HG03103 (cell line): ENCODE results near the gene SREK1IP1.
"Not testable (repeated sequence)": the region's sequence is repeated elsewhere in the genome, so short reads cannot be mapped to it uniquely, and the experiment has no call there.

Experiments used
- ATAC-seq: cut with Tn5 transposase; IDR thresholded peaks from one replicate; pipeline ENCODE4 v1.9.1; 2021; ENCODE audit warnings: low read depth; ENCODE audit not compliant: unreplicated experiment

SREK1IP1 gene

DNA sequence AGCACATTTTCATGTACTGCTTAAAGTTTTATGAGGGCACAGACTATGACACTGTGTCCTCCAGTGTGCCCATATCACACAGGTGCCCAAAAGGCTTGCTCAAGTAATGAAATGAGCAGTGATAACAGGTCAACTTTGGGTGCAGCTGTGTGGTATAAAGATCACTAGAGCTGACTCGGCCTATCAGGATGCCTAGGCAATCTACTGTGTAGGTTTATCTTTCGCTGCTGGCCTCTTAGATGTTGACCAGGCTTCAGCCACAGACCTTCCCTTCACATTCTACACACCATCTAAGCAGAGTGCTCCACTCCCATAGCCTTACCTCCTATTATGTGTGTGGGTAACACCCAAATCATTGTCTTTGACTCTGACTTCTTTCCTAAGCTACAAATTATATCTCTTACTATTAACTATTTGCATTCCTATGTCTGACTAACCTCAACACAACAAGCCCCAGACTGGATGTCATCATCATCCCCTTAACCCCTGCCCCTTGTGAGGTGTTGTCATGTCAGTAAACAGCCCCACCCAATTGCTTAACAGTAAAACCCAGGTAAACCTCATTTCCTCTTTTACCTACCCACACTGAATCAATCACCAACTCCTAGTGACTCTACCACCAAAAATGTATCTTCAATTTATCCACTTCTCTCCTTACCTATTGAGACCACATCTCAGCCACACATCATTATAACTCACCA, 2.5 kb downstream of the SREK1IP1 start:
- ATAC-seq, result no peak

DNA sequence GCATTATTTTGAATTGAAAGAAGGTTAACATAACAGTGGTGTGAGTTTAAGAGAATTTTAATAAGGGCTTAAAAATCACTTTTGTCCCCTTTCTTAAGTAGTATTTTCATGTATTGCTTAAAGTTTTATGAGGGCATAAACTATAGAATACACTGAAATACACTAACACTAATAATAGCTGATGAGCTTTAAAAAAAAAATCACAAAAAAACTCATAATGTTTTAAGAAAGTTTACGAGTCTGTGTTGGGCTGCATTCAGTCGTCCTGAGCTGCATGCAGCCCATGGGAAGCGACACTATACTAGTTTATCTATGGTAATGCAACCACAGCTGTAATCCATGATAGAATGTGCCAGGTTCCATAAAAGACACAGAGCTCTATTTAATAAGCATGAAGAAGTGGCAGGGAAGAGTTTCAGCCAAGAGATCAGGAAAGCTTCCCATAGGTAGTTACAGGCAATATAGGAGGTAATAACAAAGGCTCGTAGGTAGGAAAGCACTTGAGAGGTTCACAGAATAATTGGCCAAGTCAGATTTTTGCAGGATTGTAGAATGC, 4.5 kb downstream of the SREK1IP1 start:
- no peak for ATAC-seq

DNA sequence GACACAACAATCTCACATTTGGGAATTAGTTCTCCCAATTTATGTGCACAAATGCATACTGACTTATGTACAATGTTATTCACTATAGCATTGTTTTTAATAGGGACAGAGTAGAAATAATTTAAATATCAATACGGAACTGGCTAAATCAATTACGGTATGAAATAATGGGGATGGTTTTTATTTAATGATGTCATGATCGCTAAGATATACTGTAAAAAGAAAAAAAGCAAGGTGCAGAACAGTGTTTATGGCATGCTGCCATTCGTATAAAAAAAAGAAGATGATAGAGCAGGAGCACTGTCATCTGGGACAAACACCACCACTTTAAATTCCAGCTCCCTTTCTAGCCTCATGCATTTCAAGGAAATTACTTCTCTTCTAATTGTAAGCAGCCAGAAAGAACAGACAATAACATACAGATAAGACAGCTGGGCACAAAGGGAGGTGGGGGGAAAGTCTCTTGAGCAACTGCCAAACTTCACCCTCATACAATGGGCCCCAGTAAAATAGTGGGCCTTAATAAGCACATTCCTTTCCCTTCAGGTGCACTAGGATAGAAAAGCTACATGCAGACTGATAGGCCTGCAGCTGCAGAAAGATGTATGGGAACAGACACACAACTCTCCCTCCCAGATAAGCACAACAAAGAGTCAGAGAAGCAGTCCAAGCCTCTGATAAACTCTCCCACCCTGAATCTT, 8.4 kb downstream of the SREK1IP1 start:
- no peak for ATAC-seq

DNA sequence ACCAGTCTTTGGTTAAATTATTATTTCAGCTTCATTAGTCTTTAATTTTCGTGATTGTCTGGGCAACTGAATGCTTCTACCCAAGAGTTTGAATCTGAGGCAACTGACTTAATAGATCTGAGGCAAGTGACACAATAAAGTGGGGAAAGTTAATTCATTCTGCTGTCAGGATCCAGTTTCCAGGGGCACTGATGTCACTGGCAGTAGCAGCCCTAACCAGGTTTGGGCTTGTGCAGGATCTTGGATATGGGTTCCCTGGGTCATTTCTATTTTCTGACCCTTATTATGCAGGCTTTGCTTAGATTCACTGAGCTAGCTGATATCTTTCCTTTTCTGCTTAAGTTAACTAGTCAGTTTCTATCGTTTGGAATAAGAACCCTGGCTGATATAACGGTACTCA, 9.6 kb downstream of the SREK1IP1 start:
- ATAC-seq, result no peak

DNA sequence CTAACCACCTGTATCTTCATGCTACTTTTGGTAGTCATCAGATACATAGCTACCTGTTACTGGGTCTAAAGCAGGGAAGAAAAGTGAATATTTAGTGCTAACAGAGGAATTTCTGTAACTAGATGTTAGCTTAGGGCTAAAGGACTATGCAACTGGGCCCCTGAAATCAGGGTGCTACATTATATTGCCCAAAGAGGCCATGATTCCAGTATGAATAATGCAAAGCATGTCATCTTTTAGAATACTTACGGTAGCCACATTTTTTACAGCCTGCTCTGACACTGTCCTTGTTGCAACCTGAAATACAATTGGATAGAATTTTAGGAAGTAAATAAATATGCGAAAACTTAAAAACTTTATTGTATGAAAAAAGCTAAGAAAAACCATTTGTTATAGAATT, 14.4 kb downstream of the SREK1IP1 start:
- ATAC-seq, result no peak

DNA sequence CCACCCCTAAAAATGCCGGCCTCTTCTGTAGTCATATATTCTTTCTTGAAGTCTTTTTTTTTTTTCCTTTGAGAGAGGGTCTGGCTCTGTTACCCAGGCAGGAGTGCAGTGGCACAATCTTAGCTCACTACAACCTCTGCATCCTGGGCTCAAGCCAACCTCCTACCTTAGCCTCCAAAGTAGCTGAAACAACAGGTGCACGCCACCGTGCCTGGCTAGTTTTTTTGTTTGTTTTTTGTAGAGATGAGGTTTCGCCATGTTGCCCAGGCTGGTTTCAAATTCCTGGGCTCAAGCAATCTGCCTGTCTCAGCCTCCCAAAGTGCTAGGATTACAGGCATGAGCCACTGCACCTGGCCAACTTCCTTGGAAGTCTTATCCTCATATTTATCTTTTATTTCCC, 19.1 kb downstream of the SREK1IP1 start:
- no peak for ATAC-seq

DNA sequence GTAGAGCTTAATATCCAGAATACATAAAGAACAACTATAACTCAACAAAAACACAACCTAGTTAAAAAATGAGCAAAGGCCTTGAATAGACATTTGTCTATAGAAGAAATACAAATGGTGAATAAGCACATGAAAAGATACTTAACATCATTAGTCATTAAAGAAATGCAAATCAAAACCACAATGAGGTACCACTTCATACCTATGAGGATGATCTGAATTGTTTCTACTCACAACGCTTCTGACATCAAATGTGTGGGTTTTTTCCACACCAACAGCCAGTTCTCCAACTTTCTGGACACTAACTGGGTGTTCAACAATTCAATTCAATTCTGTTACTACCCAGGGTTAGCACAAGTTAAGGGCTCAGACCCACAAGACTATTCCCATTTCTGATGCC, 22.0 kb downstream of the SREK1IP1 start:
- ATAC-seq, result no peak

DNA sequence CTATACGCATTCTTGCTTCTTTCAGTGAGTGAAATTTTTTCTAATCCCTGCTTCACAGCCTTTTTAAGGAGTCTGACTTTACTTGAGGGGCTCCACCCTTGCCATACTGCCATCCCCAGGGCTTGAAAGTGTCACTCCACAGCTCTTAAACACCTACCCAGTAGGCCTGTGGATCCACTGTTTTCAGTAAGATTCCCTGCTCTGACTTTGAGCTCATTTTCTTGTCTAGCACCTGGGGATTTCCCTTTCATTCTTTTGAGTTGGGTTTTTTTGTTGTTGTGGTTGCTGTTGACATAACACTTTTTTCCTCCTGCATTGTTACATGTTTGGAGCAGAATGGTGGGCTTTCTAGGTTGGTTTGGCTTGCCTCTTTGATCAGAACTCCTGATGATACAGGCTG, 23.6 kb downstream of the SREK1IP1 start:
- no peak for ATAC-seq

DNA sequence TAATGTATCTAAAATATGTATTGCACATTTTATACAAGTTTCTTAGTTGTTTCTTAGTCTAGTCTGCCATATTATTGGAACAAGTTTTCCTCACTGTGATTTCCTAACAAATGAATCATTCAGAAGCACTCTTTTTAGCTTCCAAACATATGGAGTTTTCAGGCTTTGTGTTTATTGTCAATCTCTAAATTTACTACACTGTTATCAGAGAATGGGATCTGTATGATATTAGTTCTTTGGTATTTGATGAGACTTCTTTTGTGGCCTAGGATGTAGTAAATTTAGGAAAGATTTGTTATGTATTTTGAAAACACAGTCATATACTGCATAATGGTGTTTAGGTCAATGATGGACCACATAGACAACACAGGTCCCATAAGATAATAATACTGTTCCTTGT, 25.7 kb downstream of the SREK1IP1 start:
- ATAC-seq, result no peak

DNA sequence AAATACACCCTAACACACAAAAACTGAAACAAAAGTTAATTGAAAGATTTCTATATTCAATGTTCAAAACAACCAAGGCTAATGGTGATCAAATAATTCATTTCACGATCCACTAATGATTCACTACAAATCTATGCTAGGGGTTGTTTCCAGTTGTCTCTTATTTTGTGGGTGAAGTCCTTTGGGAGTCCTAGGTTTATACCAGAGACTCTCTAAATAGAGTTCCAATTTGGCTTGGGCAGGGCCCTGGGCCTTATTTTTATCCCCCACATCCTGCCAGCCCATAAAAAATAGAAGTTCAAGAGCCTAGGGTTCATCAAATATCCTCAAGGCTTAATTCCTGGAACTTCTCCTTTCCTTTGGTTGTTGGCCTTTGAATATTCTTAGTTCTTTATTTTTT, 26.1 kb downstream of the SREK1IP1 start:
- ATAC-seq, result no peak

DNA sequence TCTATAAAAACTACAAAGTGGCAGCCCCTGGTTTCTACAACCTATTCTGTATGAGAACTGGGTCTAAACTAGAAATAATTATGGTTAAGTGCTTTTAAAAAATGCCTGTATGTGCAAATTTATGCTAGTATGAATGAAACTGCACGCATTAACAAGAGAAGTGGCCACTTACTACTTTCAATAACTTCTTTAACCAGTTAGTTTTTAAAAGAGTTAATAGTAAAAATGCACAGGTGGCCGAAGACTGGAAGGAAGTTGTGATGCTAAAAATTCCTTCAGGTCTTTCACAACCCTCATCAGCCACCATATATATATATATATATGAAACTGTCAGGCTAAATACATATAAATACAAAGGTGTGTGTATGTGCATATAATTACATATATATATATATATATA, 41.3 kb downstream of the SREK1IP1 start:
- no peak for ATAC-seq

DNA sequence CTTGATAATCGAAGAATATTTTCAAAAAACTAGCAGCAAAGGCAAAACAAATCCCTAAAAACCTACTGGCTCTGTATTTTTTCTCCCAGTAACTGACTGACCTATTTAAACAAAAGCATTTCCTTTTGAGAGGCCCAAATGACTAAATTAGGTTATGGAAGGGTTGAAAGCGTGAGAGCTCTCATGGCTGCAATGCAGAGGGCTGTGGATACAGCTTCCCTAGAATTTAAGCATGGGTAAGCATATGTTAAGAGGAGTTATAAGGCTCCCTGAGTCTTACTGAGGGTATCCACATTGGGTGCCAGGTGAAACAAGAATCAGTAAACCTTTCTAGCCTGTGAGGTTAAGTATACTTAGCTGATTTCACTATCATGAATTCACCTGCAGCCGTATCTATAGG, 45.9 kb downstream of the SREK1IP1 start:
- no peak for ATAC-seq

DNA sequence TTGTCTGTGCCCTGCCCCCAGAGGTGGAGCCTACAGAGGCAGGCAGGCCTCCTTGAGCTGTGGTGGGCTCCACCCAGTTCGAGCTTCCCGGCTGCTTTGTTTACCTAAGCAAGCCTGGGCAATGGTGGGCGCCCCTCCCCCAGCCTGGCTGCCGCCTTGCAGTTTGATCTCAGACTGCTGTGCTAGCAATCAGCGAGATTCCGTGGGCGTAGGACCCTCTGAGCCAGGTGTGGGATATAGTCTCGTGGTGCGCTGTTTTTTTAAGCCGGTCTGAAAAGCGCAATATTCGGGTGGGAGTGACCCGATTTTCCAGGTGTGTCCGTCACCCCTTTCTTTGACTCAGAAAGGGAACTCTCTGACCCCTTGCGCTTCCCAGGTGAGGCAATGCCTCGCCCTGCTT, 54.0 kb downstream of the SREK1IP1 start:
- ATAC-seq, result not testable (repeated sequence)

DNA sequence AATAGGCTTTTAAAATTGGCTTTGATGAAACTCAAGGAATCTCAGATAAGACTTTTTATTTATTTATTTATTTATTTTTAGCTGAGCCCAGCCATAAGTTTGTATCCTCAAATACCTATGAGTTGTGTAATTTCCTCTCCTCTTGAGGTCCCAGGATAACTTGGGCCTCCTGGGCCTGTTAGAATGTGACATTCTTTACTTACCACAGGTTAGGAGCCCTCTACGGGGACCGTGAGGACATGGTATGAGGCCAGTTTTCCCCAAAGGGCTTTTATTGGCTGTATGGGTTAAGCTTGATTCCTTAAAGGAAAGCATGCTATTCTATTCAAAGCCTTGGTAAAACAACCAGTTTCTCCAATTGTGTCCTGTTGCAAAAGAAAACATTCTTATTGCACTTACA, 61.3 kb downstream of the SREK1IP1 start:
- ATAC-seq, result no peak

DNA sequence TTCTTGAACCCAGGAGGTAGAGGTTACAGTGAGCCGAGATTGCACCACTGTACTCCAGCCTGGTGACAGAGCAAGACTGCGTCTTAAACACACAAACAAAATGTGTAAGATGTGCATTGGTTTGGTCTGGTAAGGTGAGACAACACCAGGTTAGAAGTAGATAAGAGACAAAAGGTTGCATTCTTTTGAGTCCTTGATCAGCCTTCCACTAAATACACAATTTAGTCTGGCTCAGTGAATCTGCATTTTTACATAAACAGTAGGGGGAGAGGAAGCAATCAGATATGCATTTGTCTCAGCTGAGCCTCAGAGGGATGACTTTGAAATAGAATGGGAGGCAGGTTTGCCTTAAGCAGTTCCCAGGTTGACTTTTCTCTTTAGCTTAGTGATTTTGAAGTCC, 62.4 kb downstream of the SREK1IP1 start:
- not testable (repeated sequence) for ATAC-seq

DNA sequence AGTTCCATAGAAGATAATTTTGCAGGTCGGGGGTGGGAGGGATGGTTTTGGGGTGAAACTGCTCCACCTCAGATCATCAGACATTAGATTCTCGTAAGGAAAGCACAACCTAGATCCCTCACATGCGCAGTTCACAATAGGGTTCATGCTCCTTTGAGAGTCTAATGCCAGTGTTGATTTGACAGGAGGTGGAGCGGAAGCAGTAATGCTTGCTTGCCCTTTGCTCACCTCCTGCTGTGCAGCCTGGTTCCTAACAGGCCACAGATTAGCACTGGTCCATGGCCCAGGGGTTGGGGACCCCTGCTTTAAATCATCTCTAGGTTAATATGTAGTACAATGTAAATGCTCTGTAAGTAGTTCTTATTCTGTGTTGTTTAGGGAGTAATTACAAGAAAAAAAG, 67.7 kb downstream of the SREK1IP1 start:
- no peak for ATAC-seq

DNA sequence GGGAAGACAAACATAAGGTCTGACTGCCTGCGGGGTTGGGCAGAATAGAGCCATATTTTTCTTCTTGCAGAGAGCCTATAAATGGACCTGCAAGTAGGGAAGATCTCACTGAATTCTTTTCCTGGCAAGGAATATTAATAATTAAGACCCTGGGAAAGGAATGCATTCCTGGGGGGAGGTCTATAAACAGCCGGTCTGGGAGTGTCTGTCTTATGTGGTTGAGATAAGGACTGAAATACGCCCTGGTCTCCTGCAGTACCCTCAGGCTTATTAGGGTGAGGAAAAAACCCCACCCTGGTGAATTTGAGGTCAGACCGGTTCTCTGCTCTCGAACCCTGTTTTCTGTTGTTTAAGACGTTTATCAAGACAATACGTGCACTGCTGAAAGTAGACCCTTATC, 72.1 kb downstream of the SREK1IP1 start:
- not testable (repeated sequence) for ATAC-seq

DNA sequence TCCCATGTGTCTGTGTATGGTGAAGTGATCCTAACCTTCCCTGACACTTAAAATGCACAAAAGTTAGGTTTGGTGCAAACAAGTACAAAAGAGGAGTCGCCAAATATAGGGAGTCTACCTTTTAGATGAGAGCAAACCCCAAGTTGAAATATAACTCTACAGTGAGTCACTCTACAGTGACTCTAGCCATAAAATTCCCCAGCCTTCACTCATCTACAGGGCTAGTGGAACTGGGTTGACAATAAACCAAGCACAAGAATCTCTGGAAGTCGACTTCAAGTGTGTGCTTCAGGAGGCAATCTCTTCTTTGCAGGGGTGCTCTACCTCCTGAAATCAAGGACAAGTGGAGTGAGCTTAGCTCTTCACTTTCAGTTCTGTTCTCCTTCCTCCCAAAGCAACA, 74.9 kb downstream of the SREK1IP1 start:
- ATAC-seq, result no peak

DNA sequence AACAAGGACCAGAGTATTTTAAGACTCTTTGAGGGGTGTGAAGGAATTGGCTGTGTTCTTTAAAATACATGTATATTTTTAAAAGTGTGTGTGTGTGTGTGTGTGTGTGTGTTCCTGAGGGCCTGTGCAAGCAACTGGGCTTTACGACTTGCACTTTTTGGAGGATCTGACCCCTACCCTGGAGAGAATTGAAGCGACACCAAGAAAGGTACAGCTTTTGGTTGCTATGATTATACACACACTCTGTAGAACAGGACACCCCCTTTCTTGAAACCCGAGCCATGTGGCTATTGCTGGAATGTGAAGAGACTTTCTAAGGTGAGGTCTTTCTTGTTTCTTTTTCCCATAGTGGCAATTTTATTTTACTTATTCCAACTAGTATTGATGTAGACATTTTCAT, 77.2 kb downstream of the SREK1IP1 start:
- no peak for ATAC-seq

DNA sequence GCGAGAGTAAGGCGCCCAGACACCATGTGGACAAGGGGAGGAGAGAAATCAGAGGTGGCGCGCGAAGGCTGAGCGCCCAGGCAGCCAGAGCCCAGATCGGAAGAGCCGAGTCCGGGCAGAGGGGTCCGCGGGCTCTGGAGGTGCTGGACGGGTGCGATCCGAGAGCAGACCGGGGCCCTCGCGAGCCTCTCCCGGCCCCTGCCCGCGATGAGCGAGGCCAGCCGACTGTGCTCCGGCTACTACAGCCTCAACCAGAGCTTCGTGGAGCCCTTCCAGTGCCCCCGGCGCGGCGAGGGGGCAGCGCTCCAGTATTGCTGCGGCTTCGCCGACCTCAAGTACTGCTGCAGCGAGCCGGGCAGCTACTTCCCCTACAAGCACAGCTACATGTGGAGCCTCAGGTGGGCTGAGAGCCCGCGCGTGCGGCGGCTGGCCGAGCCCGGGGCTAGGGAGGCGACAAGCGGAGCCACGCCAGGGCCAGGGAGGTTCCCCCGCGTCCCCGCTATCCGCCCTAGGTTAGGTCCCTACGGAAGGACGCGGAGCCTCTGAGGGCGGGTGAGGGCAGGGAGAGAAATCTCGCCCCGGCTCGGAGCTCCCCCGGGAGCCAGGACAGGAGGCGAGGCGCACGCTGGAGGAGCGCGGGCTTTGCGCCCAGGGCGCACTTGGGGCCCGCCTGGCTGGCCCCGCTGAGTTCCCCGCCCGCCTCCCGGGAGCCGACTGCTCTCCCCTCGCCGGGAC, 77.9 kb downstream of the SREK1IP1 start, which contains the start of gene SHISAL2B:
SHISAL2B (plus strand) TSS at position 87 of the 735 bp plus-strand sequence; CDS start at position 208, 121 bp downstream.
- no peak for ATAC-seq

DNA sequence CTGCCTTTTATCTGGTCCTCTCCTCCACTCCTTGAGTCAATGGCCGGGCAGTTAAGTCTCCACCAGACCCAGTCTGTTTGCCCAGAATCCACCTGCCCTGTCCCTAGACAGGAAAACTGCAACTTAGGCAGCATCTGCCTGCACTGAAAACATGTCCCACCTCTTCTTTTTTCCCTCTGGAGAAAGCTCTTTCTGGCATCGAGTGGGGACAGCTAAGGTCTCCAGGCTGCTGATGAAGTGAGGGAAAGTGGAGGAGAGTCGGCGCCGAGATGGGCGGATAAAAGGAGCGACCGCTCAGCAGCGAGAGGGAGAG, 78.4 kb downstream of the SREK1IP1 start:
- no peak for ATAC-seq
